HepG2 (cell line): ENCODE measurements around the gene AWAT2.

ENCODE experiments used
- MEF2D ChIP-seq: sonication (generic); formaldehyde crosslinking; IDR thresholded peaks from 2 replicates; pipeline ENCODE4 v1.5.1; 2020; ENCODE audit warnings: mild to moderate bottlenecking, missing genetic modification reagents
- POLR2A ChIP-seq, 2 experiments: IDR thresholded peaks; 2 replicates each; pipeline ENCODE4 v1.6.1; 2011; ENCODE audit warnings: low read depth in 2 of 2, low read length in 2 of 2, mild to moderate bottlenecking in 1 of 2, moderate library complexity in 1 of 2; ENCODE audit not compliant: insufficient read depth in 1 of 2
- POLR2AphosphoS5 ChIP-seq: IDR thresholded peaks from 2 replicates; pipeline ENCODE4 v1.6.1; 2012; ENCODE audit warnings: low read depth, low read length
- SMAD3 ChIP-seq: sonication (generic); formaldehyde crosslinking; IDR thresholded peaks from 2 replicates; pipeline ENCODE4 v1.4.0; 2020; ENCODE audit warnings: missing genetic modification reagents
- TAF15 ChIP-seq: fragments of 200-400 bp; formaldehyde crosslinking; IDR thresholded peaks from one replicate; pipeline ENCODE4 v1.6.1; 2018; ENCODE audit warnings: mild to moderate bottlenecking, low read depth, low read length; ENCODE audit not compliant: poor library complexity, severe bottlenecking
- ZBTB7B ChIP-seq: sonication (generic); formaldehyde crosslinking; IDR thresholded peaks from 2 replicates; pipeline ENCODE4 v1.4.0; 2020; ENCODE audit warnings: missing genetic modification reagents
- ZFP62 ChIP-seq: sonication (generic); formaldehyde crosslinking; IDR thresholded peaks from 2 replicates; pipeline ENCODE4 v1.4.0; 2020; ENCODE audit warnings: missing genetic modification reagents
- ZNF629 ChIP-seq: sonication (generic); formaldehyde crosslinking; conservative IDR thresholded peaks from 2 replicates; pipeline ENCODE4 v1.5.0; 2020; ENCODE audit warnings: missing genetic modification reagents
- TF ChIP-seq, protein P1 (sequence below): sonication (generic); formaldehyde crosslinking; IDR thresholded peaks from 2 replicates; pipeline ENCODE4 v1.5.0; 2020; ENCODE audit warnings: mild to moderate bottlenecking, missing genetic modification reagents, moderate library complexity
- TF ChIP-seq, protein P2 (sequence below): sonication (generic); formaldehyde crosslinking; IDR thresholded peaks from 2 replicates; pipeline ENCODE4 v1.4.0; 2020; ENCODE audit warnings: low read depth, missing genetic modification reagents
- TF ChIP-seq, protein P3 (sequence below), 2 experiments: sonication (generic) in 1 of 2; formaldehyde crosslinking in 1 of 2; IDR thresholded peaks; 2 replicates each; pipeline versions ENCODE4 v1.4.0 to v1.6.1; 2018 to 2020; ENCODE audit warnings: missing genetic modification reagents in 2 of 2, borderline replicate concordance in 1 of 2, low read depth in 1 of 2, mild to moderate bottlenecking in 1 of 2, missing biosample characterization in 1 of 2

DNA sequence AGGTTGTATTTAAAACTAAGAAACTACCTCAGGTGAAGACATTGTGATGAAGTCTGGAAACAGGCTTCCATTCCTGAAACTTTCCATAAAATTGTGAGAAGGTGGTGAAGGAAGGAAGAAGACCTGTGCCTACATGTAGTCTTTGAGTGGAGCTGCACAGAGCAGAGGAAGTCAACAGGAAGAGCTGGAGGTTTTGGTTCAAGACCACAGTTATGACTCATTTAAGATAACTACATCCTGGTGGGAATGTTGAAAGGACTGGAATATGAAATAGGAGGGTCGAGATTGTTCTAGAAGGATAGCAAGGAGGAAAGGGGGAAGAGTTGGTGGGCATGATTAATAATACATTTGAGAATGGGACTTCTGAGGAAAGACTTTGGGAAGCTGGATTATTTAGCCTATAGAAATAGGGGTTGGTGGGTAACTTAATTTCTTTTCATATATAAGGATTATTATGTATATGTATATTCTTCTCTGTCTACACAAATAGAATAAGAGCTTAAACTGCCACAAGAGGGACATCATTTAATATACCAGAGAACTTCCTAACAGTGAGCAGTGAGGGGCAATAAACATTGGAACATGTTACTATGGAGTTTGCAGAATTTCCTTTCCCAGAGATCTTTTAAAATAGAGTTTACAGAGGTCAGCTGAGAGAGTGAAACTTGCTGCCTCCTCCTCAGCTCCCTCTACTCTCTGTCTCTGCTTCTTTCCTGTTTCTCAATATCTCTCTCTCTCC lies 23.5 kb downstream of the AWAT2 start:
- TF ChIP-seq SMAD3 (CRISPR knock-in tag) (no peak), POLR2AphosphoS5 (no peak), ZNF629 (CRISPR knock-in tag) (no peak), MEF2D (CRISPR knock-in tag) (no peak), POLR2A (IDR thresholded peaks at IDR 0.05; ENCODE audit: insufficient read depth in 1 of 2, low read depth in 2 of 2, low read length in 2 of 2) (no peak), ZBTB7B (CRISPR knock-in tag) (no peak), TAF15 (no peak), ZFP62 (CRISPR knock-in tag) (no peak)
- TF ChIP-seq, protein P1, sequence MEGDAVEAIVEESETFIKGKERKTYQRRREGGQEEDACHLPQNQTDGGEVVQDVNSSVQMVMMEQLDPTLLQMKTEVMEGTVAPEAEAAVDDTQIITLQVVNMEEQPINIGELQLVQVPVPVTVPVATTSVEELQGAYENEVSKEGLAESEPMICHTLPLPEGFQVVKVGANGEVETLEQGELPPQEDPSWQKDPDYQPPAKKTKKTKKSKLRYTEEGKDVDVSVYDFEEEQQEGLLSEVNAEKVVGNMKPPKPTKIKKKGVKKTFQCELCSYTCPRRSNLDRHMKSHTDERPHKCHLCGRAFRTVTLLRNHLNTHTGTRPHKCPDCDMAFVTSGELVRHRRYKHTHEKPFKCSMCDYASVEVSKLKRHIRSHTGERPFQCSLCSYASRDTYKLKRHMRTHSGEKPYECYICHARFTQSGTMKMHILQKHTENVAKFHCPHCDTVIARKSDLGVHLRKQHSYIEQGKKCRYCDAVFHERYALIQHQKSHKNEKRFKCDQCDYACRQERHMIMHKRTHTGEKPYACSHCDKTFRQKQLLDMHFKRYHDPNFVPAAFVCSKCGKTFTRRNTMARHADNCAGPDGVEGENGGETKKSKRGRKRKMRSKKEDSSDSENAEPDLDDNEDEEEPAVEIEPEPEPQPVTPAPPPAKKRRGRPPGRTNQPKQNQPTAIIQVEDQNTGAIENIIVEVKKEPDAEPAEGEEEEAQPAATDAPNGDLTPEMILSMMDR (CRISPR knock-in tag) = no peak
- TF ChIP-seq, protein P2, sequence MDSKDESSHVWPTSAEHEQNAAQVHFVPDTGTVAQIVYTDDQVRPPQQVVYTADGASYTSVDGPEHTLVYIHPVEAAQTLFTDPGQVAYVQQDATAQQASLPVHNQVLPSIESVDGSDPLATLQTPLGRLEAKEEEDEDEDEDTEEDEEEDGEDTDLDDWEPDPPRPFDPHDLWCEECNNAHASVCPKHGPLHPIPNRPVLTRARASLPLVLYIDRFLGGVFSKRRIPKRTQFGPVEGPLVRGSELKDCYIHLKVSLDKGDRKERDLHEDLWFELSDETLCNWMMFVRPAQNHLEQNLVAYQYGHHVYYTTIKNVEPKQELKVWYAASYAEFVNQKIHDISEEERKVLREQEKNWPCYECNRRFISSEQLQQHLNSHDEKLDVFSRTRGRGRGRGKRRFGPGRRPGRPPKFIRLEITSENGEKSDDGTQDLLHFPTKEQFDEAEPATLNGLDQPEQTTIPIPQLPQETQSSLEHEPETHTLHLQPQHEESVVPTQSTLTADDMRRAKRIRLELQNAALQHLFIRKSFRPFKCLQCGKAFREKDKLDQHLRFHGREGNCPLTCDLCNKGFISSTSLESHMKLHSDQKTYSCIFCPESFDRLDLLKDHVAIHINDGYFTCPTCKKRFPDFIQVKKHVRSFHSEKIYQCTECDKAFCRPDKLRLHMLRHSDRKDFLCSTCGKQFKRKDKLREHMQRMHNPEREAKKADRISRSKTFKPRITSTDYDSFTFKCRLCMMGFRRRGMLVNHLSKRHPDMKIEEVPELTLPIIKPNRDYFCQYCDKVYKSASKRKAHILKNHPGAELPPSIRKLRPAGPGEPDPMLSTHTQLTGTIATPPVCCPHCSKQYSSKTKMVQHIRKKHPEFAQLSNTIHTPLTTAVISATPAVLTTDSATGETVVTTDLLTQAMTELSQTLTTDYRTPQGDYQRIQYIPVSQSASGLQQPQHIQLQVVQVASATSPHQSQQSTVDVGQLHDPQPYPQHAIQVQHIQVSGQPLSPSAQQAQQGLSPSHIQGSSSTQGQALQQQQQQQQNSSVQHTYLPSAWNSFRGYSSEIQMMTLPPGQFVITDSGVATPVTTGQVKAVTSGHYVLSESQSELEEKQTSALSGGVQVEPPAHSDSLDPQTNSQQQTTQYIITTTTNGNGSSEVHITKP (CRISPR knock-in tag) = no peak
- TF ChIP-seq, protein P3, sequence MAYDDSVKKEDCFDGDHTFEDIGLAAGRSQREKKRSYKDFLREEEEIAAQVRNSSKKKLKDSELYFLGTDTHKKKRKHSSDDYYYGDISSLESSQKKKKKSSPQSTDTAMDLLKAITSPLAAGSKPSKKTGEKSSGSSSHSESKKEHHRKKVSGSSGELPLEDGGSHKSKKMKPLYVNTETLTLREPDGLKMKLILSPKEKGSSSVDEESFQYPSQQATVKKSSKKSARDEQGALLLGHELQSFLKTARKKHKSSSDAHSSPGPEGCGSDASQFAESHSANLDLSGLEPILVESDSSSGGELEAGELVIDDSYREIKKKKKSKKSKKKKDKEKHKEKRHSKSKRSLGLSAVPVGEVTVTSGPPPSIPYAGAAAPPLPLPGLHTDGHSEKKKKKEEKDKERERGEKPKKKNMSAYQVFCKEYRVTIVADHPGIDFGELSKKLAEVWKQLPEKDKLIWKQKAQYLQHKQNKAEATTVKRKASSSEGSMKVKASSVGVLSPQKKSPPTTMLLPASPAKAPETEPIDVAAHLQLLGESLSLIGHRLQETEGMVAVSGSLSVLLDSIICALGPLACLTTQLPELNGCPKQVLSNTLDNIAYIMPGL (CRISPR knock-in tag; IDR thresholded peaks at IDR 0.05; ENCODE audit: borderline replicate concordance in 1 of 2, low read depth in 1 of 2) = no peak
